NK-92 treated with Interleukin-12 subunit alpha and Interleukin-12 subunit beta, amount 100 ng/mL, for 24 hours (cell line): ENCODE data around the gene TXNL4A.
"Not testable (repeated sequence)": the region's sequence is repeated elsewhere in the genome, so short reads cannot be mapped to it uniquely, and the experiment has no call there.

Experiments
- DNase-seq: peaks from one replicate; lab custom pipeline; 2025; lab: John Stamatoyannopoulos, UW

Gene TXNL4A

DNA sequence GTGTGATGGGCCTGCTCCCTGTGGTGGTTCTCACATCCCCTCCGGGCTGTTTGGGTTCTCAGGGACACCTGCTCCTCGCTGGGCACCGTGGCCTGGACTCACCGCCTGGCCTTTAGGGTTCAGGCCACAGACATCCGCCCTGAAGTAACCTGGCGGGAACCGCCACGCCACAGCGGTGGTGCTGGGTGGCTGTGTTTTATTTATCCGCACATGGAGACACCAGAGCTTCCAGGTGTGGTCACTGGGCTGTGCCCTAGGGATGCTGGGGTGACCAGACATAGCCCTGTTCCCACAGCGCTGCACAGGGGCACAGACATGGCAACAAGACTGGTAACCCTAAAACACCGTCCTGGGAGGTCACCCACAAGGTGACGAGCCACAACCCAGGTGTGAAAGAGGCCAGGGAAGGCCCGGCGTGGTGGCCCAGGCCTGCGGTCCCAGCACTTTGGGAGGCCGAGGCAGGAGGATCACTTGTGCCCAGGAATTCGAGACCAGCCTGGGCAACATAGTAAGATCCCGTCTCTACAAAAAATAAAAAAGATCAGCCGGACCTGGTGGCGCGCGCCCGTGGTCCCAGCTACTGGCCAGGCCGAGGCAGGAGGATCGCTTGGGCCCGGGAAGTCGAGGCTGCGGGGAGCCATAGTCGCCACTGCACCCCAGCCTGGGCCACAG lies 24.6 kb downstream of the TXNL4A start:
- no peak for DNase-seq

DNA sequence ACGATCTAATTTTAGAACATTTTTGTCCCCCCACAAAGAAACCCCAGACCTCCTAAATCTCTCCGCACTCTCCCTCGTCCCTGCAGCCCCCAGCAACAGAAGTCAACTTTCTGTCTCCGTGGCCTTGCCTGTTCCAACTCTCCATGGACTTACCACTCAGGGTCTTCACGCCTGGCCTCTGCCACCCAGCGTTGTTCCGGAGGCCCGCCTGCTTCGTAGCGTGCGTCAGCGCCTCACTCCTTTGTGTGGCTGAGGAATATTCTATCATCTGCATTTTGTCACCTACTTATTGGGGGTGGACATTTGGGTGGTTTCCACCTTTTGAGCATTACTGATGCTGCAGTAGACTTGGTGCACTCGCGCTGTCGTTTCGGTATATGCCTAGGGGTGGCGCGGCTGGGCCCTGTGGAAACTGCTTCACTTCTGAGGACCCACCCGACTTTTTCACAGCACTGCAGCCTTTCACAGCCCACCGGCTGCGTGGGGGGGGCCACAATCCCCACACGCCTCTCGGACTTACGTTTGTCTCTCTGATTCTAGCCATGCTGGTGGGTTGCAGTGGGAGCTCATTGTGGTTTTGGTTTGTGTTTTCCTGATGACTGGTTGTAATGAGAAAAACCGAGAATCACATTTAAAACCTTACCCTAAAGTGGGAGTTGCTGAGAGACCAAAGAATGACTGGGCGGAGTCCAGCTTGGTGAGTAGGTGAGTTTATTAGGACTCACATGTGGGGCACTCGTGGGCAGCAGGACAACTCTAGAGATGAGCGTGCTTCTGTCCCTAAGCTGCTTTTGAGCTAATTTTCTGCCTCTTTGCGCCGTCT lies 25.3 kb downstream of the TXNL4A start:
- no peak for DNase-seq

- DNase-seq = no peak
These were observed 26.1 kb downstream of the TXNL4A start for GRCh38 chr18:79962311-79962710.

DNA sequence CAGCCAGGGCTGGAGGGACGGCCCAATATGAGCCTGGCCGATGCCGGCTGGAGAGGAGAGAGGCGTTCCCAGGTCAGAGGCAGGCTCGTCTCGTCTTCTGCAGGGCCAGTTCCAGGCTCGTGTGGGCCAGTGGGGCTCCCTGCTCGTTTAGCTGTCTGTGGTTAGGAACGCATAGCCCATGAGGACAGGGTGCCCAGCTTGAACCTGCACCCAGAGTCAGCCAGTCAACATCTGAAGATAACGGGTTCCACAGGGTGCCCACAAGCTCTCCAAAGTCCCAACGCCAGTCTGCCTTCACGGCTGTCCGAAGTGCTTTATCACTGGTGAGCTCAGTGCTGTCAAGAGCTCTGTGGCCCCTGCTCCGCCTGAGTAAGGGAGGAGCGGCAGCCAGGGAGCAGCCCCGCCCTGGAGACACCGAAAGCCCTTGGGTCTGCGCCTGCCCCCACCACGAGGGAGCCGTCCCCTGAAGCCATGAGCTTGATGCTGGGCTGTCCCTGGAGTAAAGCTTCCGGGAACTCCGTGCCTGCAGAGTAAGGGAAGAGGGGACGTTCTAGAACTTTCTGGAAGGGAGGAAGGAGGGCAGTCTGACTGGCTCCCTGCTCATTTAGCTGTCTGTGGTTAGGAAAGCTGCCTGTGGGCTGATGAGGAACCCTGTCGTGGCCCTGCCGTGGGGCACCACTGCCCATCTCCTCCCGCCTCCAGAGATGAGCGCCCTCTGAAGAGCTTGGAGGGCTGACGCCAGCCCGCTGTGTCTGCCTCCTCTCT lies 26.7 kb downstream of the TXNL4A start:
- no peak for DNase-seq

GRCh38 chr18:79960921-79961526 lies 27.3 kb downstream of the TXNL4A start:
- no peak for DNase-seq

DNA sequence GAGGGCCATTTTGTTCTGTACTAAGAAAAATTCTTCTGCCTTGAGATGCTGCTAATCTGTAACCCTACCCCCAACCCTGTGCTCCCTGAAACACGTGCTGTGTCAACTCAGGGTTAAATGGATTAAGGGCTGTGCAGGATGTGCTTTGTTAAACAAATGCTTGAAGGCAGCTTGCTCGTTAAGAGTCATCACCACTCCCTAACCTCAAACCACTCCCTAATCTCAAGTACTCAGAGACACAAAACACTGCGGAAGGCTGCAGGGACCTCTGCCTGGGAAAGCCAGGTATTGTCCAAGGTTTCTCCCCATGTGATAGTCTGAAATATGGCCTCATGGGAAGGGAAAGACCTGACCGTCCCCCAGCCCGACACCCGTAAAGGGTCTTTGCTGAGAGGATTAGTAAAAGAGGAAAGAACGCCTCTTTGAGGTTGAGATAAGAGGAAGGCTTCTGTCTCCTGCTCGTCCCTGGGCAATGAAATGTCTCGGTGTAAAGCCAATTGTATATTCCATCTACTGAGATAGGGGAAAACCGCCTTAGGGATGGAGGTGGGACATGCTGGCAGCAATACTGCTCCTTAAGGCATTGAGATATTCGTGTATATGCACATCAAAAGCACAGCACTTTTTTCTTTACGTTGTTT lies 28.1 kb downstream of the TXNL4A start:
- not testable (repeated sequence) for DNase-seq

DNA sequence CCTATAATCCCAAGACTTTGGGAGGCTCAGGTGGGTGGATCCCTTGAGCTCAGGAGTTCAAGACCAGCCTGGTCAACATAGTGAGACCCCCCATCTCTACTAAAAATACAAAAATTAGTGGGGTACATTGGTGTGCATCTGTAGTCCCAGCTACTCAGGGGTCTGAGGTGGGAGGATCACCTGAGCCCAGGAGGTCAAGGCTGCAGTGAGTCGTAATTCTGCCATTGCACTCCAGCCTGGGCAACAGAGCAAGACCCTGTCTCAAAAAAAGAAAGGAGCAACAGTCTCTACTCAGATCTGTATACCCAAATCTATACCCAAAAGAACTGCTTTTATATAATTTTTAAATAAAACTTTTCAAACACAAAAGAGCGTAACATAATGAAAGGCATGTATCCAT lies 29.4 kb downstream of the TXNL4A start:
- no peak for DNase-seq

GRCh38 chr18:79956276-79956675 lies 32.1 kb downstream of the TXNL4A start:
- no peak for DNase-seq

DNA sequence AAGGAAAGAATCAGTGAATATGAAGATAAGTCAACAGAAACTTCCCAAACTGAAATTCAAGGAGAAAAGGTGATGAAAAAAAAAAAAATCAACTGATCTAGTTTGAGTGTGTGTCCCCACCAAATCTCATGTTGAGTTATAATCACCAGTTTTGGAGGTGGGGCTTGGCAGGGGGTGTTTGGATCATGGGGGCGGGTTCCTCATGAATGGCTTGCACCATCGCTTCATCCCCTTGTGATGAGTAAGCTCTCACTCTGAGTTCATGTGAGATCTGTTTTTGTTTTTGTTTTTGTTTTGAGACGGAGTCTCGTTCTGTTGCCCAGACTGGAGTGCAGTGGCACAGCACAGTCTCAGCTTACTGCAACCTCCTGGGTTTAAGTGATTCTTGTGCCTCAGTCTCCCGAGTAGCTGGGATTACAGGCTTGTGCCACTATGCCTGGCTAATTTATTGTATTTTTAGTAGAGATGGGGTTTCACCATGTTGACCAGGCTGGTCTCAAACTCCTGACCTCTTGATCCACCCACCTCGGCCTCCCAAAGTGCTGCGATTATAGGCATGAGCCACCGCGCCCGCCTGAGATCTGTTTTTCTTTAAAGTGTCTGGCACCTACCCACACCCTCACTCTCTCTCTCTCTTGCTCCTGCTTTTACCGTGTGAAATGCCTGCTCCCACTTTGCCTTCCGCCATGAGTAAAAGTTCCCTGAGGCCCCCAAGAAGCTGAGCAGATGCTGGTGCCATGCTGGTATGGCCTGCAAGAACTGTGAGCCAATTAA lies 32.9 kb downstream of the TXNL4A start:
- no peak for DNase-seq

DNA sequence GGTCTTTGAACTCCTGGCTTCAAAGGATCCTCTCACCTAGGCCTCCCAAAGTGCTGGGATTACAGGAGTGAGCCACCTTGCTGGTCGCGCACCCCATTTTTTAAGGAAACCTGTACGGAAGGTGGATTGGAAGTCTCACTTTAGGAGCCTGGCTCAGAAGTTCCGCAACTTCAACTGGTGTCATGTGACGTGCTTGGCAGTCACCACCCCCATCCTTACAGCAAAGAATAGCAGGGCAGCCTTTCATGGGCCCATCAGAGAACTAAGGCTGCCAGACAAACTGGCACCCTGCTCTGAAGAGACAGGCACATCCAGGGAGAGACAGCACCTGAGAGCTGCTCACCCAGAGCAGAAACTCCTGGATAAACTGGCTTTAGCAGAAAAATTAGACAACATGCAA lies 33.6 kb downstream of the TXNL4A start:
- no peak for DNase-seq

DNA sequence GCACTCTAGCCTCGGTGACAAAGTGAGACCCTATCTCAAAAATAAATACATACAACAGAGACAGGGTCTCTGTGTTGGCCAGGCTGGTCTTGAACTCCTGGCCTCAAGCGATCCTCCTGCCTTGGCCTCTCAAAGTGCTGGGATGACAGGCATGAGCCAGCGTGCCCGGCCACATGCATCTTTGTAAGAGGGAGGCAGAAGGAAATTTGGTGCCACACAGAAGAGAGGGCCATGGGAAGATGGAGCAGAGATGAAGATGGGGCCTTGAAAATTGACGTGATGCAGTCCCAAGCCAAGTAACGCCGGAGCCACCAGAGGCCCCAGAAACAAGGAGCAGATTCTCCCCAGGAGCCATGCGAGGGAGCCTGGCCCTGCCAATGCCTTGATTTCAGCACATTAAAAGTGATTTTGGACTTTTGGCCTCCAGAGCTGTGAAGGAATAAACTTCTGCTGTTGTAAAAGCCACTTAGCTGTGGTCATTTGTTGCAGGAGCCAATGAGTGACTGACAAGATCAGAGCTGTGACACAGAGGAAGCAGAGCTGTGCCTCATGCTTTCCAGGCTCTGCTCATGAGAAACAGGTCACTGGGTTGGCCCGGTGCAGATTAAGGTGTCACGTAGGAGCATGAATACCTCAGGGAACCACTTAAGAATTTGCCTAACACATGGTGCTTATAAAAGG lies 34.3 kb downstream of the TXNL4A start:
- DNase-seq = no peak

- no peak for DNase-seq
These were observed 35.3 kb downstream of the TXNL4A start for GRCh38 chr18:79952996-79953559.

DNA sequence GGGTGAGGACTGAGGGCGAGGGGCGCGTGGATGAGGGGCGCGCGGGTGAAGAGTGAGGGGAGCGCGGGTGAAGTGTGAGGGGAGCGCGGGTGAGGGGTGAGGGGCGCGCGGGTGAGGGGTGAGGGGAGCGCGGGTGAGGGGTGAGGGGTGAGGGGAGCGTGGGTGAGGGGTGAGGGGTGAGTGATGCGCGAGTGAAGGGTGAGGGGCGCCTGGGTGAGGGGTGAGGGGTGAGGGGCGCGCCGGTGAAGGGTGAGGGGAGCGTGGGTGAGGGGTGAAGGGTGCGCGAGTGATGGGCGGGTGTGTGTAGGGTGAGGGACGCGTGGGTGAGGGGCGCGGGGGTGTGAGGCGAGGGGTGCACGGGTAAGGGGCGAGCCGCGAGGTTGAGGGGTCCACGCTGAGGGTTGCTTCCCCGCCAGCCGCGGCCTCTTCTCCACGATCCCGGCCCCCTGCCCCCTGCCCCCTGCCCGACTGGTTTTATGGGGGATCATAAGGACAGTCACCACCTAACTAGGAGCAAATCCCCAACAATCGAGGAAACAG lies 35.8 kb downstream of the TXNL4A start:
- DNase-seq = no peak

- DNase-seq = peak; percentile 50
These were observed 36.6 kb downstream of the TXNL4A start, which contains the start of gene SLC66A2 for GRCh38 chr18:79951545-79952455. TSS of gene SLC66A2 (minus strand) at chr18:79951653. CDS start at chr18:79950926, 727 bp downstream.

DNA sequence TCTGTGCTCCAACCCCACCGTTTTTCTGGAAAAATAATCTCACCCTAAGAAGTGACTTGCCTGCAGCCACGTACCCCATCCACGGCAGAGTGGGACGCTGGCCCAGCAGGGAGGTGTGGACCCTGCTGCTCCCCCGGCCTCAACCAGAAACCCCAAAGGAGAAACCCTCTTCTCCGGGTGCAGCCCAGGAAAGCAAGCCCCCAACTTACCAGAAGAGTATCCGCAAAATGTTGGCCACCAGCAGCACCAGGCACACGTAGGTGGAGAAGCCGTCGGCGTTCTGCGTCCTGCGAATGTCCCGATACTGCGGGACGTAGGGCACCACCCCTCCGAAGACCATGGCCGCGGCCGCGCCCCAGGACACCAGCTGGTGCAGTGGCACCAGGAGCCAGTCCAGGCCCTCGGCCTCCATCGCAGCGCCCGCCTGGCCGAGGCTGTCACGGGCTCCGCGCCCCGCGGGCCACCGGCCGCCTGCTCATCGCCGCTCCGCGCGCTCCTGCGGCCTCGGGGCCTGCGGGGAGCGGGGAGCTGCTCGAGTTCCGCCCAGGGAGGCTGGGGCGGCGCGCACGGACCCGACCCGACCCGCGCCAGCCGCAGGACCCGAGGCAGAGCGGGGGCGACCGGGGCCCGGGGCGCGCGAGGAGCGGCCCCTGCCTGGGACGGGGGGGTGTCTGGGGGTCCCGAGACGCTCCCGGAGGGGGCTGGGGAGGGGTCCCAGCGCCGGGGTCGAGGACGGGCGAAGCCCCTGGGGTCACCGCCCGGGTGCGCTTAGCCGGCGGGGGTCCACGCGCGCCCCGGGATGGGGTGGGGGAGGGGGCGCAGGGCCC lies 37.6 kb downstream of the TXNL4A start:
- no peak for DNase-seq

DNA sequence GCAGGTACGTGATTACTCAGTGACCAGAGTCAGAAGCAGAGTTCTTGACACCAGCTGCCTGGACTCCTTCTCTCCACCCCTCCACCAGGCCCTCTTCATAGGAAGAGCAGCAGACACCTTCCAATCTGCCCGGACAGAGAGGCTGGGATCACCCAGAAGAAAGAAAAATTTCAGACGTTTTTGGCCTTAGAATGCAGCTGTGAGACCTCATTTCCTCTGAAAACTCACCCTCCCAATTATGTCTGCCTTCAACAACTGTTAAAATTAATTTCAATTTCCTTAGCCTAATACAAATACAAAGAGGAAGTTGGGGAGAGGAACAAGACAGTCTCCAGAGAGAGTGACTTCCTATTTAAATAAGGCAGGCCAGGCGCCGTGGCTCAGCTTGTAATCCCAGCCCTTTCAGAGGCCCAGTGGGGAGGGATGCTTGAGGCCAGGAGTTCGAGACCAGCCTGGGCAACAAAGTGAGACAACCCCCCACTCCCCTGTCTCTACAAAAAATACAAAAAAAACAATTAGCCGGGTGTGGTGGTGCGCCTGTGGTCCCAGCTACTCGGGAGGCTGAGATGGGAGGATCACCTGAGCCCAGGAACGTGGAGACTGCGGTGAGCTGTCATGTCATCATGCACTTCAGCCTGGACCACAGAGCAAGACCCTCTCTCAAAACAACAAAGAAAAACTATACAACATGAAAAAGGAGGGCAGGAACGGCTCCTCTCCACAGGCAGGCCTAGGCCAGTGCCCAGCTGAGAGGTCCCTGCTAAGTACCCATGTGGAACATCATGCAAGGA lies 38.5 kb downstream of the TXNL4A start:
- DNase-seq = no peak
